HCT116 (cell line): ENCODE measurements around the gene GPAM. TPM values are rescaled to one million over a fixed set of nuclear protein-coding genes. Genes with fewer than 3 reads are reported as not detected.

ENCODE experiments used
- ATAC-seq: fragments of 200-7000 bp; cut with Tn5 transposase; 2 replicates; pipeline ENCODE4 v1.9.1; 2020; ENCODE audit warnings: mild to moderate bottlenecking, moderate library complexity
- BruUV-seq: library from RNA; stranded (reverse); fragments of 400-500 nt; replicated peaks from 2 replicates; lab custom pipeline; 2021; lab: Mats Ljungman, UMichigan
- CTCF ChIA-PET: fragments of 300-600 bp; sonication (Branson Sonifier 250); formaldehyde crosslinking; loops from one replicate; lab custom pipeline; 2021; ENCODE audit warnings: antibody characterized with exemption; lab: Charles Lee
- POLR2A ChIA-PET: fragments of 300-600, 350-600 bp; sonication (Branson Sonifier 250); formaldehyde crosslinking; loops from one replicate; lab custom pipeline; 2021; ENCODE audit warnings: antibody characterized with exemption; lab: Charles Lee
- RAD21 ChIA-PET, 2 experiments: fragments of 300-600 bp; sonication (Branson Sonifier 250); formaldehyde crosslinking; loops; one replicate each; lab custom pipeline; 2023; ENCODE audit warnings: low total read pairs in 2 of 2; ENCODE audit not compliant: uncharacterized antibody in 2 of 2, unreplicated experiment in 2 of 2, low non-redundant PET in 1 of 2; lab: Charles Lee
- DNase-seq: peaks from one replicate; pipeline ENCODE4 v3.0.0-alpha.2; 2010; ENCODE audit warnings: low read depth, low spot score
- H2AFZ ChIP-seq: fragments of 200-600 bp; shearing (Covaris generic), sonication (generic); 2 replicates; pipeline ENCODE4 v1.6.1; 2017; ENCODE audit warnings: low read depth, mixed run types, mixed read lengths, antibody characterized with exemption, low read length; ENCODE audit not compliant: poor library complexity, severe bottlenecking
- H3K27ac ChIP-seq: 2 replicates; pipeline ENCODE4 v1.5.1; 2012; ENCODE audit warnings: low read depth, low read length
- H3K27me3 ChIP-seq: fragments of 200-600 bp; sonication (generic); 2 replicates; pipeline ENCODE4 v1.6.1; 2016; ENCODE audit warnings: mixed run types, low read length, mixed read lengths; ENCODE audit not compliant: insufficient read depth
- H3K36me3 ChIP-seq, 2 experiments: fragments of 200-500 bp in 1 of 2; fragments of 200-600 bp in 1 of 2; sonication (Bioruptor generic) in 1 of 2; sonication (generic) in 1 of 2; 2 replicates each; pipeline versions ENCODE4 v1.5.1 to v1.6.1; 2014 to 2016; ENCODE audit warnings: low read length in 2 of 2, inconsistent platforms in 1 of 2, mixed read lengths in 1 of 2, mixed run types in 1 of 2; ENCODE audit not compliant: insufficient read depth in 2 of 2, control insufficient read depth in 1 of 2
- H3K4me1 ChIP-seq, 2 experiments: fragments of 200-600 bp in 1 of 2; sonication (generic) in 1 of 2; 2 replicates each; pipeline versions ENCODE4 v1.5.1 to v1.6.1; 2012 to 2017; ENCODE audit warnings: low read length in 2 of 2, inconsistent platforms in 1 of 2, mild to moderate bottlenecking in 1 of 2, mixed read lengths in 1 of 2, mixed run types in 1 of 2, moderate library complexity in 1 of 2; ENCODE audit not compliant: insufficient read depth in 2 of 2, control insufficient read depth in 1 of 2
- H3K4me2 ChIP-seq: fragments of 200-600 bp; sonication (generic); 2 replicates; pipeline ENCODE4 v1.6.1; 2017; ENCODE audit warnings: mixed run types, low read length, mixed read lengths
- H3K4me3 ChIP-seq, 2 experiments: fragments of 200-600 bp in 1 of 2; sonication (generic) in 1 of 2; replicated peaks in 1 of 2; 2 replicates each; pipeline ENCODE4 v1.5.1; 2011 to 2016; ENCODE audit warnings: low read length in 2 of 2, control low read depth in 1 of 2, low read depth in 1 of 2, mild to moderate bottlenecking in 1 of 2, mixed read lengths in 1 of 2, mixed run types in 1 of 2
- H3K79me2 ChIP-seq: fragments of 200-600 bp; sonication (generic); 2 replicates; pipeline ENCODE4 v1.6.1; 2017; ENCODE audit warnings: mild to moderate bottlenecking, mixed run types, low read length, moderate library complexity, mixed read lengths; ENCODE audit not compliant: insufficient read depth
- H3K9ac ChIP-seq: fragments of 200-600 bp; sonication (generic); 2 replicates; pipeline ENCODE4 v1.6.1; 2016; ENCODE audit warnings: low read length, mixed read lengths
- H3K9me2 ChIP-seq: fragments of 200-600 bp; sonication (generic), shearing (Covaris generic); 2 replicates; pipeline ENCODE4 v1.6.1; 2017; ENCODE audit warnings: mixed run types, mild to moderate bottlenecking, moderate library complexity; ENCODE audit not compliant: insufficient read depth
- H3K9me3 ChIP-seq, 2 experiments: fragments of 200-500 bp in 1 of 2; fragments of 200-600 bp in 1 of 2; sonication (Bioruptor generic) in 1 of 2; sonication (generic) in 1 of 2; 2 replicates each; pipeline ENCODE4 v1.6.1; 2014 to 2017; ENCODE audit warnings: low read length in 2 of 2, mixed read lengths in 2 of 2, inconsistent platforms in 1 of 2, low read depth in 1 of 2, mild to moderate bottlenecking in 1 of 2, mixed run types in 1 of 2, moderate library complexity in 1 of 2; ENCODE audit not compliant: control insufficient read depth in 1 of 2, insufficient read depth in 1 of 2
- H4K20me1 ChIP-seq: fragments of 200-600 bp; sonication (generic), shearing (Covaris generic); 2 replicates; pipeline ENCODE4 v1.6.1; 2017; ENCODE audit warnings: mixed run types, mild to moderate bottlenecking, moderate library complexity; ENCODE audit not compliant: insufficient read depth
- CBX3 ChIP-seq: IDR thresholded peaks from 2 replicates; pipeline ENCODE4 v1.6.1; 2012; ENCODE audit warnings: low read depth
- CTCF ChIP-seq, 3 experiments: fragments of 200-600 bp in 1 of 3; sonication (generic) in 1 of 3; IDR thresholded peaks in 2 of 3; conservative IDR thresholded peaks in 1 of 3; 2 replicates each; pipeline ENCODE4 v1.5.1; 2012 to 2017; ENCODE audit warnings: low read depth in 2 of 3, low read length in 2 of 3, antibody characterized with exemption in 1 of 3, borderline replicate concordance in 1 of 3, control low read depth in 1 of 3, mild to moderate bottlenecking in 1 of 3, mixed read lengths in 1 of 3, mixed run types in 1 of 3, moderate library complexity in 1 of 3; ENCODE audit not compliant: insufficient read depth in 1 of 3
- ELF1 ChIP-seq: IDR thresholded peaks from 2 replicates; pipeline ENCODE4 v1.6.1; 2012; ENCODE audit warnings: low read depth, borderline replicate concordance
- EZH2 ChIP-seq: fragments of 200-600 bp; sonication (generic); IDR thresholded peaks from 2 replicates; pipeline ENCODE4 v1.6.1; 2017; ENCODE audit warnings: antibody characterized with exemption, mixed run types
- SP1 ChIP-seq: IDR thresholded peaks from 2 replicates; pipeline ENCODE4 v1.6.1; 2012; ENCODE audit warnings: low read depth
- SRF ChIP-seq: IDR thresholded peaks from 2 replicates; pipeline ENCODE4 v1.6.1; 2012; ENCODE audit warnings: low read depth
- intact Hi-C: fragments of 100-400 bp; cut with micrococcal nuclease; formaldehyde crosslinking; loops from 2 replicates; pipeline ENCODE4 v1.10.0; 2022
- total RNA-seq: library from RNA; stranded (reverse); gene quantifications from one replicate; pipeline ENCODE4 v1.2.1, GENCODE V29; 2021; ENCODE audit not compliant: unreplicated experiment

Gene GPAM
- total RNA-seq, 1 experiment from 2014 or later, result 19.3 TPM

- Histone ChIP-seq H3K4me2 (no peak overlapping the region), H3K36me3 (peaks cover 2 to 6% of the 10 kb centered on the region in 2 experiments; a peak in 1 of 4 replicates), H3K9me3 (peaks cover 0 to 3% of the 10 kb centered on the region in 2 experiments; a peak in 2 of 4 replicates), H3K4me3 (no peak overlapping the region), H2AFZ (no peak overlapping the region), H4K20me1 (no peaks in the 10 kb centered on the region), H3K9ac (no peak overlapping the region), H3K27me3 (no peaks in the 10 kb centered on the region), H3K79me2 (peaks cover 12% of the 10 kb centered on the region), H3K27ac (no peak overlapping the region), H3K4me1 (peaks cover 3 to 16% of the 10 kb centered on the region in 2 experiments; a peak in 3 of 4 replicates), H3K9me2 (no peaks in the 10 kb centered on the region)
- TF ChIP-seq EZH2, result no peak
- TF ChIP-seq CBX3, result peak; percentile 63; the same call in 1 of the 2 replicates
- DNase-seq, result no peak
- no TSS peak for BruUV-seq
- ChIA-PET CTCF (interaction anchor here (1.7 kb wide), 1 partner anchor 159 kb away, joined by 3 read pairs; no protein-coding TSS in a partner anchor), RAD21 (no interaction called here), POLR2A (no interaction called here)
- no peak for ATAC-seq
- intact Hi-C loops, result no loop called here
Measured at GRCh38 chr10:112185959-112186358, 2.4 kb upstream of the GPAM start.

- H3K27ac ChIP-seq, result no peak overlapping the region
- peak overlapping the region; percentile 75 to 84 for H3K4me3 ChIP-seq
- H3K4me1 ChIP-seq, result peaks cover 3 to 16% of the 10 kb centered on the region in 2 experiments; a peak in 3 of 4 replicates
- no peak overlapping the region for H2AFZ ChIP-seq
- H4K20me1 ChIP-seq, result no peaks in the 10 kb centered on the region
- DNase-seq, result no peak
- H3K36me3 ChIP-seq, result peaks cover 9 to 15% of the 10 kb centered on the region in 2 experiments; a peak in 3 of 4 replicates
- BruUV-seq, result no TSS peak
- no peaks in the 10 kb centered on the region for H3K9me2 ChIP-seq
- peak overlapping the region; percentile 79 for H3K9ac ChIP-seq
- ATAC-seq, result no peak
- intact Hi-C loops, result loop anchor here (5.0 kb wide), 2 partner anchors 123 to 248 kb away; no protein-coding TSS in a partner anchor
- no peaks in the 10 kb centered on the region for H3K27me3 ChIP-seq
- POLR2A ChIA-PET, result no interaction called here
- peak overlapping the region; percentile 86 for H3K4me2 ChIP-seq
- H3K79me2 ChIP-seq, result peaks cover 12% of the 10 kb centered on the region
- TF ChIP-seq SP1, result no peak
- TF ChIP-seq SRF, result 0 out of 2 replicates have a peak, but pooled peaks have one; percentile 24
- TF ChIP-seq CTCF (IDR thresholded peaks at IDR 0.05 in 2 of 3, conservative IDR thresholded peaks at IDR 0.05 in 1 of 3; ENCODE audit: borderline replicate concordance in 1 of 3, insufficient read depth in 1 of 3, low read depth in 2 of 3, low read length in 2 of 3), result no peak
- TF ChIP-seq ELF1, result no peak
- no peak for TF ChIP-seq CBX3
- H3K9me3 ChIP-seq, result peaks cover 0 to 3% of the 10 kb centered on the region in 2 experiments; a peak in 2 of 4 replicates
- RAD21 ChIA-PET, result no interaction called here
- CTCF ChIA-PET, result interaction anchor here (1.0 to 1.8 kb wide), 4 partner anchors 44 to 288 kb away, joined by 4 to 7 read pairs (median 6); no protein-coding TSS in a partner anchor
Measured at GRCh38 chr10:112184379-112184778, 814 bp upstream of the GPAM start.
